HG02852 (cell line): ENCODE results near the gene TXNL4B.
"Not testable (repeated sequence)": the region's sequence is repeated elsewhere in the genome, so short reads cannot be mapped to it uniquely, and the experiment has no call there.

ENCODE experiments used
- ATAC-seq: cut with Tn5 transposase; IDR thresholded peaks from one replicate; pipeline ENCODE4 v1.9.1; 2021; ENCODE audit warnings: mild to moderate bottlenecking, moderate library complexity; ENCODE audit not compliant: unreplicated experiment

The TXNL4B gene

DNA sequence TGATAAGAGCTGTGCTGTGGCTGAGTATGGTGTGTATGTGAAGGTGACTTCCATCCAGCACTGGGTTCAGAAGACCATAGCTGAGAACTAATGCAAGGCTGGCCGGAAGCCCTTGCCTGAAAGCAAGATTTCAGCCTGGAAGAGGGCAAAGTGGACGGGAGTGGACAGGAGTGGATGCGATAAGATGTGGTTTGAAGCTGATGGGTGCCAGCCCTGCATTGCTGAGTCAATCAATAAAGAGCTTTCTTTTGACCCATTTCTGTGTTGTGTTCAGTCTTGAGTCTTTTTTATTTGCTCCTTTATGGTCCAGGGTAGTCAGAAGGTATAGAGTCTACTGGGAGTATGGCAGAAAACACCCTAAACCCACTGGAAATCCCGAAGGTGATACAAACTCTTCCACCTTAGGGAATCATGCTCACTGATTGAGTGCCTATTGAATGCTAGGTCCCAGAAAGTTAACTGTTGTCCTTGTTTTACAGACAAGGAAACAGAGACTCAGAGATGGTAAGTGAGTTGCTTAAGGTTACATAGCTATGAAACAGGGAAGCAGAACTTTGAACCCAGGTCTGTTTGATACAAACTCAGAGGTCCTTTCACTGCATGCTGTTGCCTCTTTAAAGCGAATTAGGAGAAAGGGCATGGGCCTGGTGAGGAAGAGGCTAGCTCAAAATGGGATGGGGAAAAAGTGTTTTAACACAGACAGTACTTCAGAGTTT is 16.3 kb downstream of the TXNL4B start:
- ATAC-seq, result not testable (repeated sequence)

- not testable (repeated sequence) for ATAC-seq
Measured at GRCh38 chr16:72075067-72075466, 18.4 kb downstream of the TXNL4B start.

DNA sequence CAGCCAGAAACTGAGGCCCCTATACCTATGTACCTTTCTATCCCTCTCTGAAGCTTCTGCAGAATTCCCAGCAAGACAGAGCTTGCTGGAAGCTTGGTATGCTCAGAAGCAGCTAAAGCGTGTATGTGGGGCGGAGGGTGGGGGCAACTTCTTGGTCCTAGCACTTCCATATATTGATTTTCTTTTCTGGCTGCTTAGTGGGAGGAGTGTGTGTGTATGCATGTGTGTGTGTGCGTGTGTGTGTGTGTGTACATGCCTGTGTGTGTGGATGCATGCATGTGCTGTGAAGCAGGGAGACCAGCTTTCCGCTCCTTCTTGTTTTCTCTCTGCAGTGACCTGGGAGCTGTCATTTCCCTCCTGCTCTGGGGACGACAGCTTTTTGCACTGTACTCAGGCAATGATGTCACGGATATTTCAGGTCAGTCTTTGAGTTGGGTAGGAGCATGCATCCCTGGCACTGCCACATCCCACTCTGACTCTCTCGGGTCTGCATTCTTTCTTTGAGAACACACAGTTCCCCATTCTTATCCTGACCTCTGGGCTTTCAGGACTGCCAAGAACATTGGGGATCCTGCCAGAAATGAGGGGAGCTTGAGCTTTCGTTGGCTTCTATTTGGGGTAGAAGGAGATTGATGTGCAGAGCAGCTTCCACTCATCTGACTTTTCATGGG is 19.7 kb downstream of the TXNL4B start:
- no peak for ATAC-seq

DNA sequence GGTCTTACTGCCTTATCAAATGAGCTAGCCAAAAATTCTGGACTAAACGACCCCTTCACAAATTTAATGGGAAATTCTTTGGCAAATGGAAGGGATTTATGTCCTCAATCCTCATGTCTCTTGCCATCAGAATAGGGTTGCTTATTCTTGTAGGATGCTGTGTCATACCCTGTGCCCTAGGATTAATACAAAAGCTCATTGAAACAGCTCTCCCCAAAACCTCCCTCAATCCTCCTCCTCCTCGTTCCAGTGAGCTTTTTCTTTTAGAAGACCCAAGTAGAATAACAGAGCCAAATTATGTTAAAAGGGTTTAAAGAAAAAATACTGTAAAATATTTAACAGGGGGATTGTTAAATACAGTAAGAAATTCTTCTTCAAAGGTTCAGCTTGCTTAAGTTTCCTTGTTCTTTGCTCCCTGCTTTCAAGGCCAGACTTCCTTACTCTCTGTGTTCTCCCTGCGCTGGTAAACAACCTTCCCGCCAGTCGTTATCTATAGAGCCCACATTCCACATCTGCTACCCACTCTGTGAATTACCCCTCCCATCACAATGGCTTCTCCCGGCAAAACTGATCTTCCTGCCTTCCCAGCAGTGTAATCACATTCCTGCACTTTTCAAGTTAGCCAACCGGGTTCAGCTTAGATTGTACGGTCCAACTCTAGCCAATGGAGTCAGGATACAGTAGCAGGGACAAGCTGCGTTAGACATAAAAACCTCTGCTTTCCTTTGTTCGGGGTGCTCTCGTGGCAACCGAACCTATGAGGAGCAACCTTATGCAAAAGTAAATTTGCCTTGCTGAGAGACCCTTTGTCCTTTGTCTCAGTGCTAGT is 20.7 kb downstream of the TXNL4B start:
- no peak for ATAC-seq

GRCh38 chr16:72068930-72069329 is 24.5 kb downstream of the TXNL4B start:
- ATAC-seq, result no peak

GRCh38 chr16:72066747-72067146 is 26.7 kb downstream of the TXNL4B start:
- ATAC-seq, result no peak

GRCh38 chr16:72064361-72064894 is 29.0 kb downstream of the TXNL4B start:
- no peak for ATAC-seq

DNA sequence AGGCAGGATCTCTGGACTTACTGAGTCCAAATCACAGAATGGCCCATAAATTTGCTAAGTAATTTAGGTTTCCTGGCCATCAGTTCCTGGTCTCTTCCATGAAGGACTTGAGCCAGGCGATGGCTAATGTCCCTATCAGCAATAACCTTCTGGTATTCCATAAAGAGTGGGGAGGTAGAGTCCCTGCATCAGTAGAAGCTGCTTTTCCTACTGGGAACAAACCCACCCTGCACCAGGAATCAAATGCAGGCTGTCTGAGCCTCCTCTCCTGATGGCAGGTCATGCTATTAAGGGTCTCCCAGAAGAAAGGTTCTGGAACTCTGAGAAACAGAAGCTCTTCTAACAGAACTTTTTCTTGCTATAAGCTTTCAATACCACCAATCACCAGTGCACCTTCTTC is 31.9 kb downstream of the TXNL4B start:
- no peak for ATAC-seq

GRCh38 chr16:72060405-72060804 is 33.0 kb downstream of the TXNL4B start:
- ATAC-seq, result no peak

DNA sequence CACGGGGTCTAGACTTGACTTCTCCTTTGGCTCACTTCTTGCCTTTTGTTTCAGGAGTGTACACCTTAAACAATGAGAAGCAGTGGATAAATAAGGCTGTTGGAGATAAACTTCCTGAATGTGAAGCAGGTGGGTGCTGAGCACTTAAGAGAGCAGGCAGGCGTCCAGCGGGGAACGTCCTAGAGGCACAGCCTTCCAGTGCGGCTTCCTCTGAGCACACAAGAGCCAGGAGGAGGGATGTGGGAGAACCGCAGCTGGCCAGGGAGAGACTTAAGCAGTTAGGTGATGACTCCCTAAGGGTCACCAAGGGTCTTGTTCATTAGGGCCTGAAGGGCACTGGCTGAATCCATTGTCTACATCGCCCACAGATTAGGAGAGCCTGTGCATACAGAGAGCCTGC is 34.4 kb downstream of the TXNL4B start:
- not testable (repeated sequence) for ATAC-seq

GRCh38 chr16:72057313-72057712 is 36.1 kb downstream of the TXNL4B start:
- ATAC-seq, result not testable (repeated sequence)

DNA sequence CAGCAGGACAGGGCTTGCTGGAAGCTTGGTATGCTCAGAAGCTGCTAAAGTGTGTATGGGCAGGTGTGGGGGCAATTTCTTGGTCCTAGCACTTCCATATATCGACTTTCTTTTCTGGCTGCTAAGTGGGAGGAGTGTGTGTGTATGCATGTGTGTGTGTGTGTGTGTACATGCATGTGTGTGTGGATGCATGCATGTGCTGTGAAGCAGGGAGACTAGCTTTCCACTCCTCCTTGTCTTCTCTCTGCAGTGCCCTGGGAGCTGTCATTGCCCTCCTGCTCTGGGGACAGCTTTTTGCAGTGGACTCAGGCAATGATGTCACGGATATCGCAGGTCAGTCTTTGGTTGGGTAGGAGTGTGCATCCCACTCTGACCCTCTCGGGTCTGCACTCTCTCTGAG is 37.5 kb downstream of the TXNL4B start:
- no peak for ATAC-seq

DNA sequence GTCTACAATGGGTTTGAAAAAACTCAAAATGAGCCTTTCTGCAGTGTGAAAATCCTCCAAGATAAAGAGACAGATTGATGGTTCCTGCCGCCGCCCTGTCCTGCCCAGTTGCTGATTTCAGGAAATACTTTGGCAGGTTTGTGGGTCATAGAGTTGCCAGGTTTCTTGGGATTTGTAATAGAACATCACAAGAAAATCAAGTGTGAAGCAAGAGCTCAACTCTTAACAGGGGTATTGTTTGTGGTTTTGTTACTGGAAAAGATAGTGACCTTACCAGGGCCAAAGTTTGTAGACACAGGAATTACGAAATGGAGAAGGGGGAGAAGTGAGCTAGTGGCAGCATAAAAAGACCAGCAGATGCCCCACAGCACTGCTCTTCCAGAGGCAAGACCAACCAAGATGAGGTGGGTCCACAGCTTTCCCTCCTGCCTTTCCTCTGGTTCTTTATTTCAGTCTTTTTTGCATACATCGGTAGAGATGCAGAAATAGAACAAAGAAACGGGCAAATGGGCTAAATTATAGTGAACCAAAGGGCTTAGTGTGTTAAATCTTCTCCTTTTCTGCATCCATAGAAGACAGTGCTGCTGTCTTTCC is 39.1 kb downstream of the TXNL4B start, which contains the start of gene HP:
HP (plus strand) TSS at position 252 of the 594 bp plus-strand sequence; CDS start at position 400, 148 bp downstream.
- ATAC-seq, result not testable (repeated sequence)

- no peak for ATAC-seq
Measured at GRCh38 chr16:72051818-72052217, 41.6 kb downstream of the TXNL4B start.

DNA sequence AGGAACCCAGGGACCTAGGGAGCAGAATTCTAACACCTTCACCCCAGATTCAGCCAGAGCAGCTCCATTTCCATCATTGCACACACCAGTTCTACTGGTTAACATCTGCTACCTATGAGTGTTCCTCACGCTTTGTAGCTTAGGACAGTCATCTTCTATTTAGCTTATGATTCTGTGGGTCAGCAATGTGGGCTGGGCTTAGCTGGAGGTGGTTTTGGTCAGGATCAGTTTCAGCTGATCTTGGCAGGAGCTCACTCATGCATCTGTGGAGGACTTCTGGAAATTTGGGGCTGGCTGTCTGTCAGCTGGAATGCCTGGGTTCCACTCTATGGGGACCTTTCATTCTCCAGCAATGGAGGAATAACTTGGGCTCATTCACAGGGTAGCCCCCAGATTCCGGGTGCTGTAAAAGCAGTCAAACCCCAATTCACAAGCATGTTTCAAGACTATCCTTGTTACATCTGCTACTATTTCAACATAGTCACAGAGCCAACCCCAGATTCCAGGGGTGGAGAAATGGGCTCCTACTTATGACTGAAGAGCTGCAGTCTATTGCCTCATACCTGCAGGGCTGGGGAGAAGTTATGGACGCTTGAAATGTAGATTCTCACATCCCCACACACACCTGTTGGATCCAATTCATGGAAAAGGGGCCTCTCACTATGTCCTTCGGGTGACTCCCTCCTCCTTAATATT is 42.5 kb downstream of the TXNL4B start:
- no peak for ATAC-seq

GRCh38 chr16:72049110-72049509 is 44.3 kb downstream of the TXNL4B start:
- no peak for ATAC-seq

- ATAC-seq, result no peak
Measured at GRCh38 chr16:72044825-72045359, 48.5 kb downstream of the TXNL4B start.

GRCh38 chr16:72044296-72044695 is 49.1 kb downstream of the TXNL4B start:
- ATAC-seq, result no peak

- no peak for ATAC-seq
Measured at GRCh38 chr16:72043539-72043938, 49.9 kb downstream of the TXNL4B start.

- no peak for ATAC-seq
Measured at GRCh38 chr16:72043058-72043457, 50.4 kb downstream of the TXNL4B start.
